Stimulated activated naive B cell treated with anti-CD40 and anti-IgM and Interleukin-4, amounts not matched to agents 10 μg/mL and 1 μg/mL and 100 μg/mL, for 72 hours (primary cell): ENCODE data around the gene CRK.
A peak's percentile ranks its signal among the peaks of the same experiment; 100 is the strongest.

Experiments
- ATAC-seq, 2 donors: fragments of 150-1000 bp; cut with Tn5 transposase; replicated peaks; 2 replicates each; pipeline ENCODE4 v1.10.0; 2021; ENCODE audit warnings: moderate library complexity in 1 of 2
- DNase-seq: peaks from one replicate; pipeline ENCODE4 v3.0.0; 2021
- H3K27ac Mint-ChIP-seq: one replicate; pipeline ENCODE4 v1.8.0; 2022; ENCODE audit warnings: mild to moderate bottlenecking, mixed read lengths
- H3K27me3 Mint-ChIP-seq, 2 donors: one replicate each; pipeline ENCODE4 v1.8.0; 2022; ENCODE audit warnings: mixed read lengths in 2 of 2
- H3K36me3 Mint-ChIP-seq, 2 donors: one replicate each; pipeline ENCODE4 v1.8.0; 2022; ENCODE audit warnings: mixed read lengths in 2 of 2, mild to moderate bottlenecking in 1 of 2
- H3K4me1 Mint-ChIP-seq, 2 donors: one replicate each; pipeline ENCODE4 v1.8.0; 2022; ENCODE audit warnings: mixed read lengths in 2 of 2, mild to moderate bottlenecking in 1 of 2
- H3K4me3 Mint-ChIP-seq, 2 donors: one replicate each; pipeline ENCODE4 v1.8.0; 2022; ENCODE audit warnings: mild to moderate bottlenecking in 2 of 2, mixed read lengths in 2 of 2, moderate library complexity in 1 of 2
- H3K9me3 Mint-ChIP-seq, 2 donors: one replicate each; pipeline ENCODE4 v1.8.0; 2022; ENCODE audit warnings: mixed read lengths in 2 of 2, mild to moderate bottlenecking in 1 of 2

The CRK gene

DNA sequence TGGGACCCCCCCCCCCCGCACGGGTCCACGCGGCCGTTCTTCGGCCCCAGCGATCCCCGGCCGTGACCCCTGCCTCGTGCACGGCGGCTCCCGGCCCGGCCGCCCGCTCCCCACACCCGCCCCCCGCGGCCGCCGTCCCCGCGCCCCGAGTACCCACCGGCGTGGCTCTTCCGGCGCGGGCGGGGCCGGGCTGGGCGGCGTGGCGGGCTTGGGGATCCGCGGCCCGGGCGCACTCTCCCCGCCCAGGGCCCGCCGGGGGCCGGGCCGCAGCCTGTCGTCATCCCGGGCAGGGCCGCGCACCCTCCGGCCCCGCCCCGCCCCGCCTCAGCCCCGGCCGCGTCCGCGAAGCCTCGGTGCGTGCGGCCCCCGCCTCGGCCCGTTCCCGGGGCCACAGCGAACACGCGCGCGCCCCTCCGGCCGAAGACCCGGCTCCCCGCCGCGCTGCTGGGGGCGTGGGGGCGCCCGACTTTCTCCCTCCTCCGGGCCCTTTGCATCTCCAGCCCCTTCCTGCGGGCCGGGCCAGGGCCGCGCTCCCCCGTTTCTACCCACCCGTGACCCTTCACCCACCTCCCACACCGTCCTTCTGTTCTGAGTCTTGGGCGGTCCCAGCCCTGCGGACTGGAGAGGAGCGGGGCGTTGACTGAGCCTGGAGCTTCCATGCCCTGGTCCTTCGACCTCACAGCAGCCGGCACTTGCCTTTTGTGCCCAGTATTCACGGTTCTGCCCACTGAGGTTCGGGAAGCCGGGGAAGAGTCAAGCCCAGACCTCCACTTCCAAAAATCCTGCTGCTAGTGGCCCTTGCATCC lies 35.6 kb upstream of the CRK start:
- DNase-seq = no peak

DNA sequence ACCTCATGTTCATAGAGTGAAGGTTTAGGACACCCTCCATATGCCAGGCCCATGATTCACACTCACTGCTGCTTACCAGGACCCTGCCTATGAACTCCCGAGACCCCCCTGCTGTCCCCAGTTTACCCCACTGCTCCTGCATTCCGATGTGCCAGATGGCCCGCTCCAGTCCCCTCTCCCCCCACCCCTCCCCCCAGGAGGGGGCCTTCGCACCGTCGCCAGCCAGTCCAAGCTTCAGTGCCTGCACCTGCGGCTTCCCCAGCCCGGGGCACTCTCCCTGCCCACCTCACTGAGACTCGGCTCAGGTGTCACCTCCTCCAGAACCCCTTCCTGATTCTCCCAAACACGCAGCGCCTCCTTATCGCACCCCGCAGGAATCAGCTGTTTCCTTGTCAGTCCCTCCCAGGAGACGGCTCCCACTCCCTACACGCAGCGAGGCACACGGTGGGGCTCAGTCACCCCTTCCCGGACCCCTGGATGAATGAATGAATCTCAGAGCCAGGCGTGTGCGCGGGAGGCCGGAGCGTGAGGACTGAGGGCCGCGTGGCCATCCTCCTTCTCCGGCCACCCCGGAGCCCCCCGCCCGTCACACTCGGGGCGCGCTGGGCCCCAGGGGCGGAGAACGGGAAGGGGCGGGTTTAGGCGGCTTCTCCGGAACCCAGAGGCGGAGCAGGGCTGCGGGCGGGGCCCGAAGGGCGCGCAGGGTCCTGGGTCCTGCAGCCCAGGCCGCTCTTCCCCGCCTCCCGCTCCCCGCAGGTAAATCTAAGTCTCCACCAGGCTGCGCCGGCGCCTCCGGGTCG lies 34.8 kb upstream of the CRK start:
- peak; percentile 59 to 67 for ATAC-seq
- peaks cover 35 to 67% of the 10 kb centered on the region in 2 donors for H3K4me1 Mint-ChIP-seq
- peak overlapping the region; percentile 93 to 95 for H3K4me3 Mint-ChIP-seq
- peak overlapping the region; percentile 92 for H3K27ac Mint-ChIP-seq
- no peaks in the 10 kb centered on the region for H3K9me3 Mint-ChIP-seq
- H3K27me3 Mint-ChIP-seq = no peaks in the 10 kb centered on the region
- DNase-seq = no peak
- H3K36me3 Mint-ChIP-seq = peaks cover 9 to 14% of the 10 kb centered on the region in 2 donors

More for the DNA sequence above, 35.6 kb upstream of the CRK start:
- peak; percentile 60 to 68 for ATAC-seq
- Mint-ChIP-seq H3K27ac (peak overlapping the region; percentile 94), H3K4me3 (peak overlapping the region; percentile 95 to 96), H3K4me1 (peaks cover 35 to 63% of the 10 kb centered on the region in 2 donors), H3K9me3 (no peaks in the 10 kb centered on the region), H3K36me3 (peaks cover 10 to 14% of the 10 kb centered on the region in 2 donors), H3K27me3 (no peaks in the 10 kb centered on the region)

DNA sequence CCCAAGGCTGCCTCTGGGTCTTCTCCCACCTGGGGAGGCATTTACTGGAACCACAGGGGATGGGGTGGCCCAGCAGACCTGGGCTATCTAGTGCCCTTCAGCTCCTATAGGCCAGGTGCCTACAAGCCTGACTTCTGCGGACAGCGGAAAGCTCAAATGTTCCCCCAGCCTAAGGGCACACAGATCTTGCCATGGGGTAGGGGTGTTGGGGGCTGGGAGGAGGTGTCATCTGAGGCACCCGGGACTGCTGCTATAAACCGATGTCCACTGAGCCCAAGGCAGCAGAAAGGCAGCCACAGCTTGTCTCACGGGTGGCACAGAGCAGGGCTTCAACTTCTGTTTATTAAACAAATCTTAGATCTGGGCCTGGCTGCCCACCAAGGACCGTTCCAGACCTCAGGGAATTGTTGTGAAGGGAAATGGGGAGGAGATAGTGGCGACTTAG lies 32.8 kb upstream of the CRK start:
- peaks cover 8 to 16% of the 10 kb centered on the region in 2 donors for H3K36me3 Mint-ChIP-seq
- DNase-seq = no peak
- no peaks in the 10 kb centered on the region for H3K9me3 Mint-ChIP-seq
- H3K4me1 Mint-ChIP-seq = peaks cover 40 to 76% of the 10 kb centered on the region in 2 donors
- no peaks in the 10 kb centered on the region for H3K27me3 Mint-ChIP-seq
- peak overlapping the region; percentile 73 for H3K27ac Mint-ChIP-seq
- peak overlapping the region in 1 of 2 donors; percentile 89 for H3K4me3 Mint-ChIP-seq
- ATAC-seq = no peak

- Mint-ChIP-seq H3K4me3 (peak overlapping the region; percentile 83 to 89), H3K27me3 (no peaks in the 10 kb centered on the region), H3K27ac (peak overlapping the region; percentile 96), H3K36me3 (peaks cover 13 to 19% of the 10 kb centered on the region in 2 donors), H3K4me1 (peaks cover 39 to 76% of the 10 kb centered on the region in 2 donors), H3K9me3 (no peaks in the 10 kb centered on the region)
- peak in 1 of 2 donors; percentile 20 for ATAC-seq
- peak; percentile 62 for DNase-seq
Observed at GRCh38 chr17:1487939-1488825, 32.1 kb upstream of the CRK start.

GRCh38 chr17:1486802-1487695 lies 31.0 kb upstream of the CRK start:
- peak; percentile 92 for DNase-seq
- Mint-ChIP-seq H3K4me3 (peak overlapping the region; percentile 83 to 89), H3K4me1 (peaks cover 32 to 69% of the 10 kb centered on the region in 2 donors), H3K27ac (peak overlapping the region; percentile 96), H3K27me3 (no peaks in the 10 kb centered on the region), H3K36me3 (peaks cover 21 to 27% of the 10 kb centered on the region in 2 donors), H3K9me3 (no peaks in the 10 kb centered on the region)
- ATAC-seq = peak; percentile 57 to 60

DNA sequence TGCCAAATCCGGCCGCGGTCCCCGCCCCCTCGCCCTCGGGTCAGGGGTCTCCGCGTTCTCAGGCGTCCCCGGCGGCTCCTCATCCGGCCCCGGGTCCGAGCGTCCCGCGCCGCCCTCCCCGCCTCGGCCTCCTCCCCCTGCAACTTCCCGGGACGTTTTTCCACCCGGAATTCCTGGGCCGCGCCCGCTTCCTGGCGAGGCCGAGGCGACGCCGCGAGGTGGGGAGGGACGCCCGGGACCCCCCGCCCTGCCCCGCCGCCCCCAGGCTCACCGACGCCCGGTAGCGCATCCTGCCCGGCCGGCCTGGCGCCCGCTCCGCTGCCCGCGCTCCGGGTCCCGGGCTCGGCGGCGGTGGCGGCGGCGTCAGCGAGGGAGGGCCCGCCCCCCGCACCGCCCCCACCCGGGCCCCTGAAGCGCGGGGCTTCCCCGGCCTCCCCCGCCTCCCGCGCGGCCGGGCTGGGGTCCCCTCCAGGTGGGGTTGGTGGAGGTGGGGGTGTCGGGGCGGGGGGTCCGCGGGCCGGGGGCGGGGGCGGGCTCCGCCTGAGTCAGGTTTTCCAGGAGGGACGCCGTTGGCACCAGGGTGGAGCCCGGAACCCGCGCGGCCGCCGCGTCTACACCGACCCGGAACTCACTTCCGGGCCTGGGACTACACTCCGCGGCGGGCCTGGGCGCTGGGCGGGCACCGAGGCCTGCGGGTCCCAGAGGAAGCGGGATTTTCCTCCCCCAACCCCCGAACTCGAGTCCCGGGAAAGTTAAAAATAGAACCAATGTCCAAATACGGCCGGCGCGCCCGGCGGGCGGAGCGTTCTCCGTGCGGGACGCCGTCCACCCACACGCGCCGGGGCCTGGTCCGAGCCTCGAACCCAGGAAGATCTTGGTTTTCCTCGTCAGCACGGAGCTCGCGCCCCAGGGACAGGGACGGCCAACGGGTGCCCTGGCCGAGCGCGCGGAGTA lies 29.7 kb upstream of the CRK start:
- peak overlapping the region; percentile 98 for H3K27ac Mint-ChIP-seq

GRCh38 chr17:1484676-1485422 lies 28.8 kb upstream of the CRK start:
- peak; percentile 57 to 64 for ATAC-seq
- peak; percentile 88 for DNase-seq
- Mint-ChIP-seq H3K36me3 (peaks cover 34 to 41% of the 10 kb centered on the region in 2 donors), H3K27ac (peak overlapping the region; percentile 98), H3K4me3 (peak overlapping the region; percentile 92 to 93), H3K27me3 (no peaks in the 10 kb centered on the region), H3K4me1 (peaks cover 28 to 58% of the 10 kb centered on the region in 2 donors), H3K9me3 (no peaks in the 10 kb centered on the region)

More for the DNA sequence above, 29.7 kb upstream of the CRK start:
- Mint-ChIP-seq H3K4me1 (peaks cover 33 to 65% of the 10 kb centered on the region in 2 donors), H3K9me3 (no peaks in the 10 kb centered on the region), H3K27me3 (no peaks in the 10 kb centered on the region), H3K4me3 (peak overlapping the region; percentile 92 to 93), H3K36me3 (peaks cover 30 to 37% of the 10 kb centered on the region in 2 donors)
- ATAC-seq = peak; percentile 34 to 35
- peak; percentile 63 for DNase-seq

DNA sequence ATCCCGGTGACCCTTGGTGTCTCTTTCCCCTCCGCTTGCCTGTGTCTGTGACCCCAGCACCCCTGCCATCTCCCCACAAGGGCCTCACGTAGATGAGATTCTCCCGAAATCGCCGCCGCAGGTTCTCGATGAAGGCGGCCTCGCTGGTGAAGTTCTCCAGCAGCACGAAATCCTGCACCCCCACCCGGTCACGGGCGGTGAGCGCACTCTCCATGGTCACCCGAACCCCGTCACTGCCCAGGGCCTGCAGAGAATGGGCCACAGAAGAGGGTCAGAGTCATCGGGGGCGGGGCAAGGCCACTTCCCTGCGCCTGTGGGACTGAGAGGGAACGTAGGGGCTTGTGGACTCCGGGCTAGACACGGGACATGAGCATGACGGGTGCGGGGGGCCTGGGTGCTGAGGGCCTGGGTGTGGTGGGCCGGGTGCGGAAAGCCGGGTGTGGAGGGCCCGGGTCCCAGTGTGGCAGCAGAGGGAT lies 28.1 kb upstream of the CRK start:
- Mint-ChIP-seq H3K27me3 (no peaks in the 10 kb centered on the region), H3K4me3 (peak overlapping the region; percentile 92 to 93), H3K27ac (peak overlapping the region; percentile 90), H3K9me3 (no peaks in the 10 kb centered on the region), H3K4me1 (peaks cover 31 to 54% of the 10 kb centered on the region in 2 donors), H3K36me3 (peaks cover 40 to 48% of the 10 kb centered on the region in 2 donors)
- DNase-seq (no peak), ATAC-seq (no peak)

DNA sequence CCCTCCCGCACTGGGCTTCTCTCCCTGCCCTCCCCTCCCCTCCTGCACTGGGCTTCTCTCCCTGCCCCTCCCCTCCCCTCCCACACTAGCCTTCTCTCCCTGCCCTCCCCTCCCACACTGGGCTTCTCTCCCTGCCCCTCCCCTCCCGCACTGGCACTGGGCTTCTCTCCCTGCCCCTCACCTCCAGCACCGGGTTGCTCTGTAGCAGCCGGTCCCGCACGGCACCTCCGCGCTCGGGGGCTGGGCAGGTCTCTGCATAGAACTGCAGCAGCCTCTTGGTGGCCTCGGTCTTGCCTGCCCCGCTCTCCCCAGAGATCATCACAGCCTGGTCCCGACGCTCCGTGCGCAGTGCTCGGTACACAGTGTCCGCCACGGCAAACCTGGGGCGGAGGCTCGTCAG lies 26.6 kb upstream of the CRK start:
- H3K27me3 Mint-ChIP-seq = no peaks in the 10 kb centered on the region
- H3K4me1 Mint-ChIP-seq = peaks cover 34 to 56% of the 10 kb centered on the region in 2 donors
- H3K27ac Mint-ChIP-seq = peak overlapping the region; percentile 14
- DNase-seq = no peak
- H3K9me3 Mint-ChIP-seq = no peaks in the 10 kb centered on the region
- H3K4me3 Mint-ChIP-seq = no peak overlapping the region
- no peak for ATAC-seq
- peaks cover 54 to 60% of the 10 kb centered on the region in 2 donors for H3K36me3 Mint-ChIP-seq

DNA sequence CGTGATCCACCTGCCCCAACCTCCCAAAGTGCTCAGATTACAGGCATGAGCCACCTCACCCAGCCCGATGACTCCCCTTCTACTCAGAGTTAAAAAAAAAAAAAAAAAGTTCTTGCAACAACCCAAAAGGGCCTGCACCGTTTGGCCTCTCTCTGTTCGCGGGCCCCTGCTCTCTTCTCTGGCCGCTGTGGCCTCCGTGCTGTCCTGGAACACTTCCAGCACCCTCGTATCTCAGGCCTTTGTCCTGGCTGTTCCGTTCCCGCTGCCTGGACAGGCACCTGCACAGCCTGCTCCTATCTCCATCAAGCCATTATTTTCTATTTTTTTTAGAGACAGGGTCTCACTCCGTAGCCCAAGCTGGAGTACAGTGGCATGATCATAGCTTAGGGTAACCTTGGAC lies 25.7 kb upstream of the CRK start:
- peaks cover 61 to 62% of the 10 kb centered on the region in 2 donors for H3K36me3 Mint-ChIP-seq
- peak overlapping the region; percentile 71 for H3K27ac Mint-ChIP-seq
- H3K27me3 Mint-ChIP-seq = no peaks in the 10 kb centered on the region
- peaks cover 35 to 56% of the 10 kb centered on the region in 2 donors for H3K4me1 Mint-ChIP-seq
- DNase-seq (no peak), ATAC-seq (no peak)
- H3K4me3 Mint-ChIP-seq = peak overlapping the region in 1 of 2 donors; percentile 29
- H3K9me3 Mint-ChIP-seq = no peaks in the 10 kb centered on the region

DNA sequence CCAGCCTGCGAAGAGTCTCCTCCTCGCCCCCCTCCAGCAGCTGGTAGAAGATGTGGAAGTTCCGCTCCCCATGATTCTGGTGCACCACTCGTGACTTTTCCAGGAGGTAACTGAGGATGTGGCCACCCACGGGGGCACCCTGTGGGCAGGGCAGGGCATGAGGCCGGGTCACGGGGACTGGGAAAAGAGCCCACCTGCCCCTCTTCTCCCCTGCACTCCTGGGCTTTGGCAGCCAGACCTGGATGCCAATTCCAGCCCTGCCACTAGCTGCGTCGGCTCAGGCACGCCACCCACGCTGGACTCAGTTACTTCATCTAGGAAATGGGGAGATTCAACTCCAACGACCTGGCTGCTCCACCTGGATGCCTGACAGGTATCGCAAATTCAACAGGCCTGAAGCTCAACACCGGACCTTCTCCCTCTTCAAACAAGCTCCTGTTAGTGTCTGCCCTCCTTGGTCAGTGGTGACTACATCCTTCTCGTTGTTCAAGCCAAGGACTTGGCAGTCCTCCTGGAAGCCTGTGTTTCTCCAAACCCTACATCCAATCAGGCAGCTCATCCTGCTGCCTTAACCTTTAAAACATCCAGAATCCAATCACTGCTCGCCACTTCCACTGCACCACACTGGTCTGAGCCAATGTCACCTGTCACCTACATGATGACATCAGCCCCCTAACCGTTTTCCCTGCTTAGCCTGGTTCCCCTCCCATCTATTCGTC lies 24.9 kb upstream of the CRK start:
- Mint-ChIP-seq H3K36me3 (peaks cover 63 to 65% of the 10 kb centered on the region in 2 donors), H3K4me3 (no peak overlapping the region), H3K4me1 (peaks cover 40 to 60% of the 10 kb centered on the region in 2 donors), H3K27me3 (no peaks in the 10 kb centered on the region), H3K27ac (peak overlapping the region; percentile 53), H3K9me3 (no peaks in the 10 kb centered on the region)
- ATAC-seq (no peak), DNase-seq (no peak)
